Muscle layer of duodenum (tissue), 2 donors: ENCODE measurements around the gene GOSR2.

Experiments
- H3K27ac ChIP-seq: one replicate; pipeline ENCODE4 v1.7.0; 2013; ENCODE audit warnings: mild to moderate bottlenecking, low read length
- H3K27me3 ChIP-seq: one replicate; pipeline ENCODE4 v1.7.0; 2013; ENCODE audit warnings: low read depth, mild to moderate bottlenecking, control low read depth, low read length
- H3K36me3 ChIP-seq, 2 donors: one replicate each; pipeline ENCODE4 v1.7.0; 2013; ENCODE audit warnings: low read length in 2 of 2, control low read depth in 1 of 2, mild to moderate bottlenecking in 1 of 2; ENCODE audit not compliant: insufficient read depth in 2 of 2, control insufficient read depth in 1 of 2
- H3K4me1 ChIP-seq, 2 donors: one replicate each; pipeline ENCODE4 v1.7.0; 2013; ENCODE audit warnings: low read length in 2 of 2, mild to moderate bottlenecking in 2 of 2, control low read depth in 1 of 2, moderate library complexity in 1 of 2; ENCODE audit not compliant: insufficient read depth in 2 of 2, control insufficient read depth in 1 of 2
- H3K4me3 ChIP-seq, 2 donors: one replicate each; pipeline ENCODE4 v1.7.0; 2013; ENCODE audit warnings: low read length in 2 of 2, low read depth in 1 of 2, mild to moderate bottlenecking in 1 of 2
- H3K9me3 ChIP-seq, 2 donors: one replicate each; pipeline ENCODE4 v1.7.0; 2013; ENCODE audit warnings: low read length in 2 of 2, control low read depth in 1 of 2, mild to moderate bottlenecking in 1 of 2; ENCODE audit not compliant: control insufficient read depth in 1 of 2
- donor health status: healthy.

Gene GOSR2

GRCh38 chr17:46894476-46895151 is 28.3 kb upstream of the GOSR2 start:
- H3K27me3 ChIP-seq, result no peaks in the 10 kb centered on the region
- H3K4me3 ChIP-seq, result no peak overlapping the region
- peaks cover 0 to 5% of the 10 kb centered on the region in 2 donors for H3K9me3 ChIP-seq
- H3K36me3 ChIP-seq, result no peaks in the 10 kb centered on the region
- H3K4me1 ChIP-seq, result no peaks in the 10 kb centered on the region
- no peak overlapping the region for H3K27ac ChIP-seq

- no peak overlapping the region for H3K4me3 ChIP-seq
- no peaks in the 10 kb centered on the region for H3K27me3 ChIP-seq
- H3K36me3 ChIP-seq, result no peaks in the 10 kb centered on the region
- peaks cover 0 to 5% of the 10 kb centered on the region in 2 donors for H3K9me3 ChIP-seq
- H3K27ac ChIP-seq, result no peak overlapping the region
- no peaks in the 10 kb centered on the region for H3K4me1 ChIP-seq
Measured at GRCh38 chr17:46895171-46895570, 27.8 kb upstream of the GOSR2 start.

GRCh38 chr17:46896991-46897390 is 26.0 kb upstream of the GOSR2 start:
- no peaks in the 10 kb centered on the region for H3K4me1 ChIP-seq
- H3K27me3 ChIP-seq, result no peaks in the 10 kb centered on the region
- no peaks in the 10 kb centered on the region for H3K36me3 ChIP-seq
- H3K27ac ChIP-seq, result no peak overlapping the region
- H3K4me3 ChIP-seq, result no peak overlapping the region
- peaks cover 0 to 5% of the 10 kb centered on the region in 2 donors for H3K9me3 ChIP-seq

DNA sequence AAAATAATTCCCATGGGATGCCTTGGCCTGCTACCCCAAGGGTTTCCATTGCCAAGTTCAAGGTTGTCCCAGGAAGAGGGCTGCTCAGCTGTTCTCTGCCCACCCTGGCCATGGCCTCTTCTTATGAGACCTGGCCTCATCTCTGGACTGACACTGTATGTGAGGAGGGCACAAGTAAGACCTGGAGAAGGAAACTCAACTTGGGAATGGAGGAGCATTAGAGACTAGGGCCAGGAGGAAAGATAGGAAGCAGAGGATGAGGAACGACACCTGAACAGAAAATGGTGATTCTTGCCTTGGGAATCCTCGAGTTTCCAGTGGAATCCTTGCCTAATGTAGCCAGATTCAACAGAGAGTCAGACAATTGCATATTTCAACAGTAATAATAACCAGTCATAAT is 24.6 kb upstream of the GOSR2 start:
- H3K4me1 ChIP-seq, result no peaks in the 10 kb centered on the region
- no peaks in the 10 kb centered on the region for H3K36me3 ChIP-seq
- peaks cover 0 to 5% of the 10 kb centered on the region in 2 donors for H3K9me3 ChIP-seq
- H3K4me3 ChIP-seq, result no peak overlapping the region
- H3K27me3 ChIP-seq, result no peaks in the 10 kb centered on the region
- H3K27ac ChIP-seq, result no peak overlapping the region

GRCh38 chr17:46898860-46899259 is 24.1 kb upstream of the GOSR2 start:
- H3K9me3 ChIP-seq, result peaks cover 0 to 5% of the 10 kb centered on the region in 2 donors
- no peaks in the 10 kb centered on the region for H3K27me3 ChIP-seq
- H3K27ac ChIP-seq, result no peak overlapping the region
- H3K36me3 ChIP-seq, result no peaks in the 10 kb centered on the region
- H3K4me1 ChIP-seq, result no peaks in the 10 kb centered on the region
- no peak overlapping the region for H3K4me3 ChIP-seq

DNA sequence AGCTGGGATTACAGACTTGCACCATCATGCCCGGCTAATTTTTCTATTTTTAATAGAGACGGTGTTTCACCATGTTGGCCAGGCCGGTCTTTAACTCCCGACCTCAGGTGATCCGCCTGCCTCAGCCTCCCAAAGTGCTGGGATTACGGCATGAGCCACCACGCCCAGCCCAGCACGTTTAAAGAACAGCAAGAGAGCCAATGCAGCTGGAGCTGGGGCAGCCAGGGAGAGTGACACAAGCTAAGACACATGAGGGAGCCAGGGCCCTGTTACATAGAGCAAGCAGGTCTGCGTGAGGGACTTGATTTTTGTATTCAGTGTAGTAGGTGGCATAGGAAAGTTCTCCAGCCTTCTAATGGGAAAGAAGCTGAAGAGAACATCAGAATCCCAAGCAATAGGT is 21.7 kb upstream of the GOSR2 start:
- Histone ChIP-seq H3K4me1 (no peaks in the 10 kb centered on the region), H3K27me3 (no peaks in the 10 kb centered on the region), H3K9me3 (peaks cover 0 to 5% of the 10 kb centered on the region in 2 donors), H3K27ac (no peak overlapping the region), H3K4me3 (no peak overlapping the region), H3K36me3 (no peaks in the 10 kb centered on the region)

DNA sequence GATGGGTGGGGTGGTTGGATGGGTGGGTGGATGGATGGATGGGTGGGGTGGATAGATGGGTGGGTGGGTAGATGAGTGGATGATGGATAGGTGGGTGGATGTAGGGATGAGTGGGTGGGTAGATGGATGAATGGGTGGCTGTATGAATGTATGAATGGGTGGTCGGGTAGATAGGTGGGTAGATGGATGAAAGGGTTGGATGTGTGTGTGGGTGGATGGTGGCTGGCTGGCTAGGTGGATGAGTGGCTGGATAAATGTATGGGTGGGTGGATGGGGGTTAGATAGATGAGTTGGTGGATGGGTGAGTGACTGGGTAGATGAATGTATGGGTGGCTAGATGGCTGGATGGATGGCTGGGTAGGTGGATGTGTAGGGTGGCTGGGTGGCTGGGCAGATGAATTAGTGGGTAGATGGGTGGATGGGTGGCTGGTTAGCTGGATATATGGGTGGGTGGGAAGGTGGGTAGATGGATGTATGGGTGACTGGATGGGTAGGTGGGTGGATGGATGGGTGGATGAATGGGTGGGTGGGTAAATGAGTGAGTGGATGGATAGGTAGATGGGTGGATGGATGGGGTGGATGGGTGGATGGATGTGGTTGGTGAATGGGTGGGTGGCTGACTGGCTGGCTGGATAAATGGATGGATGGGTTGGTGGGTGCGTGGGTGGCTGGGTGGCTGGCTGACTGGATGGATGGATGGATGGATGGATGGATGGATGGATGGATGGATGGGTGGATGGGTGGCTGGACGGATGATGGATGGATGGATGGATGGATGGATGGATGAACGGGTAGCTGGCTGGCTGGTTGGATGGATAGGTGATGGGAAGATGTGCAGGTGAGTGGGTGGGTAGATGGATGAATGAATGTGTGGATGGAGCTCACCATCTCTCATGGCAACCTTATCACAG is 18.9 kb upstream of the GOSR2 start:
- no peaks in the 10 kb centered on the region for H3K4me1 ChIP-seq
- no peak overlapping the region for H3K4me3 ChIP-seq
- H3K27ac ChIP-seq, result no peak overlapping the region
- H3K27me3 ChIP-seq, result no peaks in the 10 kb centered on the region
- peaks cover 0 to under 1% of the 10 kb centered on the region in 2 donors for H3K9me3 ChIP-seq
- H3K36me3 ChIP-seq, result no peaks in the 10 kb centered on the region

GRCh38 chr17:46908068-46908737 is 14.8 kb upstream of the GOSR2 start:
- Histone ChIP-seq H3K27me3 (no peaks in the 10 kb centered on the region), H3K4me1 (no peaks in the 10 kb centered on the region), H3K27ac (no peak overlapping the region), H3K4me3 (no peak overlapping the region), H3K36me3 (no peaks in the 10 kb centered on the region), H3K9me3 (no peaks in the 10 kb centered on the region)

DNA sequence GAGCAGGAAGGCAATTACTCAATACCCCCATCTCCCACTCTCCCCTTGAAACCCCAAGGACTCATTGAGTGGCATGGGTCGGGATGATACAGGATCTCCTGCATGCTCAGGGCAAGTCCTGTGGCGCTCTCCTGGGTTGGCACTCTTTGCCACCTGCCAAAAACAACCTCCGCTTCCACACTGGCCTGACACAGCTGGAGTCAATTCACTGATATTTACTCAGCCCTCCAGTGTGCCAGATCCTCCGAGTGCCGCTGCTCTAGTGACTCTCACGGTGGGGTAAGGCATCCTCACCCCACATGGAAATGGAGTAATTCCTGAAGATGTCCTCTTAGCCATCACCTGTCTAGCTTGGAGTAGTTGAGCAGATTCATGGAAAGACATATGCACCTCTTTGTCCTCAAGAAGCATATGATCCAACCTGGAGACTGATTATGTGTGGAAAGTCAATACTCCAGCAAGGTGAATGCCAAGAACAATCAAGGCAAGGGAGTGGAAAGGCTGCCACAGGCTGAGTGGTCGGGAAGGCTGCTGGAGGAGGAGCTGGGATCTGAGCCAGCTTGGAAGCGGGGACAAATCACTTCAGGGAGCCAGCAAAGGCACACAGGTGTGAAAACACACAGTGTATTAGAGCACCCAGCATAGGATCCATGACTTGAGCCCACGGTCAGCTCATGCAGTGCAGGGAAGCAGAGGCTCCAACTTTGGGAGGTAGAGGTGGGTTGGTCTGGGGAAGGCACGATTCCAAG is 12.6 kb upstream of the GOSR2 start:
- H3K4me3 ChIP-seq, result no peak overlapping the region
- H3K36me3 ChIP-seq, result no peaks in the 10 kb centered on the region
- no peak overlapping the region for H3K27ac ChIP-seq
- H3K4me1 ChIP-seq, result no peaks in the 10 kb centered on the region
- H3K9me3 ChIP-seq, result no peaks in the 10 kb centered on the region
- H3K27me3 ChIP-seq, result no peaks in the 10 kb centered on the region

DNA sequence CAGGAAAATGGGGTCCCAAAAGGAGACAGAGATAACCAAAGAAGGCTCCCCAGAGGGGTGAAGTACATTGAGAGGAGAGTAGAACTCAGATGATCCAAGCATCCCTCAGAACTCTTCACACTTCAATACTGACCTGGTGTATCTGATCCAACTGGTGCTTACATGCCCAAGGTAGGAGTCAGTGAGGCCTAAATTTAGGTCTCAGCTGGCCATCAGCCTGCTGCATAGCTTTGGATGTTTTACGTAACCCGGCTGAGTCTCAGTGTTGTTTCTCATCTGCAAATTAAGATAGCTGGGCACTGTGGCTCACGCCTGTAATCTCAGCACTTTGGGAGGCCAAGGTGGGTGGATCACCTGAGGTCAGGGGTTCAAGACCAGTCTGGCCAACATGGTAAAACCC is 11.6 kb upstream of the GOSR2 start:
- no peaks in the 10 kb centered on the region for H3K27me3 ChIP-seq
- H3K27ac ChIP-seq, result no peak overlapping the region
- H3K4me1 ChIP-seq, result no peaks in the 10 kb centered on the region
- no peaks in the 10 kb centered on the region for H3K36me3 ChIP-seq
- H3K9me3 ChIP-seq, result no peaks in the 10 kb centered on the region
- H3K4me3 ChIP-seq, result no peak overlapping the region

GRCh38 chr17:46915596-46915995 is 7.4 kb upstream of the GOSR2 start:
- Histone ChIP-seq H3K4me3 (no peak overlapping the region), H3K4me1 (no peaks in the 10 kb centered on the region), H3K36me3 (no peaks in the 10 kb centered on the region), H3K27me3 (no peaks in the 10 kb centered on the region), H3K9me3 (no peaks in the 10 kb centered on the region), H3K27ac (no peak overlapping the region)
